Ishikawa (cell line): Measurements from ENCODE around the gene CCSER2.

Experiments used
- CEBPB ChIP-seq: IDR thresholded peaks from 2 replicates; pipeline ENCODE4 v1.6.1; 2012
- CREB1 ChIP-seq: IDR thresholded peaks from 2 replicates; pipeline ENCODE4 v1.6.1; 2012; ENCODE audit warnings: low read depth
- EGR1 ChIP-seq: IDR thresholded peaks from 2 replicates; pipeline ENCODE4 v1.6.1; 2012
- EP300 ChIP-seq: IDR thresholded peaks from 2 replicates; pipeline ENCODE4 v1.6.1; 2012; ENCODE audit warnings: borderline replicate concordance
- FOXM1 ChIP-seq: IDR thresholded peaks from 2 replicates; pipeline ENCODE4 v1.6.1; 2012; ENCODE audit warnings: low read depth, borderline replicate concordance
- NFIC ChIP-seq: IDR thresholded peaks from 2 replicates; pipeline ENCODE4 v1.6.1; 2012
- RAD21 ChIP-seq: IDR thresholded peaks from 2 replicates; pipeline ENCODE4 v1.6.1; 2012; ENCODE audit warnings: low read depth
- TAF1 ChIP-seq: IDR thresholded peaks from 2 replicates; pipeline ENCODE4 v1.6.1; 2012; ENCODE audit warnings: low read depth, mild to moderate bottlenecking
- TCF12 ChIP-seq: IDR thresholded peaks from 2 replicates; pipeline ENCODE4 v1.6.1; 2012; ENCODE audit warnings: low read depth
- TEAD4 ChIP-seq: IDR thresholded peaks from 2 replicates; pipeline ENCODE4 v1.6.1; 2012
- YY1 ChIP-seq: IDR thresholded peaks from 2 replicates; pipeline ENCODE4 v1.6.1; 2012; ENCODE audit warnings: low read depth
- ZBTB7A ChIP-seq: IDR thresholded peaks from 2 replicates; pipeline ENCODE4 v1.6.1; 2012; ENCODE audit warnings: low read depth
- TF ChIP-seq, protein P1 (sequence below): IDR thresholded peaks from 2 replicates; pipeline ENCODE4 v1.6.1; 2012; ENCODE audit warnings: low read depth, mild to moderate bottlenecking
- TF ChIP-seq, protein P2 (sequence below): IDR thresholded peaks from 2 replicates; pipeline ENCODE4 v1.6.1; 2012
- TF ChIP-seq, protein P3 (sequence below): IDR thresholded peaks from 2 replicates; pipeline ENCODE4 v1.6.1; 2012

CCSER2 gene

GRCh38 chr10:84452003-84452402 is 123.6 kb downstream of the CCSER2 start:
- TF ChIP-seq RAD21 (no peak), FOXM1 (no peak), ZBTB7A (no peak), TCF12 (no peak), TEAD4 (no peak), EP300 (no peak), TAF1 (no peak), NFIC (no peak)
- TF ChIP-seq, protein P1, sequence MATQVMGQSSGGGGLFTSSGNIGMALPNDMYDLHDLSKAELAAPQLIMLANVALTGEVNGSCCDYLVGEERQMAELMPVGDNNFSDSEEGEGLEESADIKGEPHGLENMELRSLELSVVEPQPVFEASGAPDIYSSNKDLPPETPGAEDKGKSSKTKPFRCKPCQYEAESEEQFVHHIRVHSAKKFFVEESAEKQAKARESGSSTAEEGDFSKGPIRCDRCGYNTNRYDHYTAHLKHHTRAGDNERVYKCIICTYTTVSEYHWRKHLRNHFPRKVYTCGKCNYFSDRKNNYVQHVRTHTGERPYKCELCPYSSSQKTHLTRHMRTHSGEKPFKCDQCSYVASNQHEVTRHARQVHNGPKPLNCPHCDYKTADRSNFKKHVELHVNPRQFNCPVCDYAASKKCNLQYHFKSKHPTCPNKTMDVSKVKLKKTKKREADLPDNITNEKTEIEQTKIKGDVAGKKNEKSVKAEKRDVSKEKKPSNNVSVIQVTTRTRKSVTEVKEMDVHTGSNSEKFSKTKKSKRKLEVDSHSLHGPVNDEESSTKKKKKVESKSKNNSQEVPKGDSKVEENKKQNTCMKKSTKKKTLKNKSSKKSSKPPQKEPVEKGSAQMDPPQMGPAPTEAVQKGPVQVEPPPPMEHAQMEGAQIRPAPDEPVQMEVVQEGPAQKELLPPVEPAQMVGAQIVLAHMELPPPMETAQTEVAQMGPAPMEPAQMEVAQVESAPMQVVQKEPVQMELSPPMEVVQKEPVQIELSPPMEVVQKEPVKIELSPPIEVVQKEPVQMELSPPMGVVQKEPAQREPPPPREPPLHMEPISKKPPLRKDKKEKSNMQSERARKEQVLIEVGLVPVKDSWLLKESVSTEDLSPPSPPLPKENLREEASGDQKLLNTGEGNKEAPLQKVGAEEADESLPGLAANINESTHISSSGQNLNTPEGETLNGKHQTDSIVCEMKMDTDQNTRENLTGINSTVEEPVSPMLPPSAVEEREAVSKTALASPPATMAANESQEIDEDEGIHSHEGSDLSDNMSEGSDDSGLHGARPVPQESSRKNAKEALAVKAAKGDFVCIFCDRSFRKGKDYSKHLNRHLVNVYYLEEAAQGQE = no peak

DNA sequence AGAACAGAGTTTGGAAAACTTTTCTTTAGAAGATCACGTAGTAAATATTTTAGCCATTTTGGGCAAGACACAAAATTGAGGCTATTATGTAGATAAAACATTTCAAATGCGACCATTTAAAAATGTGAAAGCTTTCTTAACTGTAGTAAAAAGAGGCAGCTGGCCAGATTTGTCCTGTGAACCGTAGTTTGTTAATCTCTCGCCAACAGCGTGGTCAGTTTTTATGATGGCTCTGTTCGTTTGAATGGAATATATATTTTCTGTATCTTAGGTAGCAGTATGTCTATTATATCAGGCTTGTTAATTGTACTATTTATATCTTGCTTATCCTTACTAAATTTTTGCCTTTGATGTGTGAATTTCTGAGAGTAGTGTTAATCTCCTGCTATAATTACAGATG is 124.9 kb downstream of the CCSER2 start:
- TF ChIP-seq TEAD4 (no peak), CEBPB (no peak)

DNA sequence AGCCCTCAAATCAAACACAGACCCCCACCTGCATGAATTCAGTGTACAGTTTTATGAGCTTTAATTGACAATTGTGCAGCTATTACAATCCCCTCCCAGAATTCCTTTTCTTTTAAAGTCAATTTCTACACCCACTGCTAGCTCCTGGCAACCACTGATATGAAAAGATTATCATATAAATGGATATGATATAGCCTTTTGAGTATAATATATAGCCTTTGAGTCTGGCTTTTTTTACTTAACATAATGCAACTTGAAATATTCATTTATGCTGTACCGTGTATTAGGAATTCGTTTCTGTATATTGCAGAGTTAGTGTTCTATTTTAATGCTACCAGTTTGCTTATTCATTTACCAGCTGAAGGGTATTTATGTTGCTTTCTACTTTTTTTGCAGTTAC is 127.7 kb downstream of the CCSER2 start:
- TF ChIP-seq, protein P2, sequence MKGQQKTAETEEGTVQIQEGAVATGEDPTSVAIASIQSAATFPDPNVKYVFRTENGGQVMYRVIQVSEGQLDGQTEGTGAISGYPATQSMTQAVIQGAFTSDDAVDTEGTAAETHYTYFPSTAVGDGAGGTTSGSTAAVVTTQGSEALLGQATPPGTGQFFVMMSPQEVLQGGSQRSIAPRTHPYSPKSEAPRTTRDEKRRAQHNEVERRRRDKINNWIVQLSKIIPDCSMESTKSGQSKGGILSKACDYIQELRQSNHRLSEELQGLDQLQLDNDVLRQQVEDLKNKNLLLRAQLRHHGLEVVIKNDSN = no peak
- no peak for TF ChIP-seq RAD21
- TF ChIP-seq, protein P3, sequence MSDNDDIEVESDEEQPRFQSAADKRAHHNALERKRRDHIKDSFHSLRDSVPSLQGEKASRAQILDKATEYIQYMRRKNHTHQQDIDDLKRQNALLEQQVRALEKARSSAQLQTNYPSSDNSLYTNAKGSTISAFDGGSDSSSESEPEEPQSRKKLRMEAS = no peak
- TF ChIP-seq TAF1 = no peak
- no peak for TF ChIP-seq TCF12
- no peak for TF ChIP-seq NFIC
- TF ChIP-seq ZBTB7A = no peak
- TF ChIP-seq TEAD4 = no peak
- TF ChIP-seq YY1 = no peak
- no peak for TF ChIP-seq EGR1
- no peak for TF ChIP-seq FOXM1
- TF ChIP-seq EP300 = no peak
- no peak for TF ChIP-seq CREB1

GRCh38 chr10:84460520-84460919 is 132.1 kb downstream of the CCSER2 start:
- TF ChIP-seq FOXM1 (no peak), EP300 (no peak), TEAD4 (no peak), TAF1 (no peak), EGR1 (no peak)
- TF ChIP-seq, protein P3 = no peak

- no peak for TF ChIP-seq CREB1
- TF ChIP-seq EP300 = no peak
- no peak for TF ChIP-seq FOXM1
- no peak for TF ChIP-seq TEAD4
Observed at GRCh38 chr10:84469470-84469869, 141.1 kb downstream of the CCSER2 start.

DNA sequence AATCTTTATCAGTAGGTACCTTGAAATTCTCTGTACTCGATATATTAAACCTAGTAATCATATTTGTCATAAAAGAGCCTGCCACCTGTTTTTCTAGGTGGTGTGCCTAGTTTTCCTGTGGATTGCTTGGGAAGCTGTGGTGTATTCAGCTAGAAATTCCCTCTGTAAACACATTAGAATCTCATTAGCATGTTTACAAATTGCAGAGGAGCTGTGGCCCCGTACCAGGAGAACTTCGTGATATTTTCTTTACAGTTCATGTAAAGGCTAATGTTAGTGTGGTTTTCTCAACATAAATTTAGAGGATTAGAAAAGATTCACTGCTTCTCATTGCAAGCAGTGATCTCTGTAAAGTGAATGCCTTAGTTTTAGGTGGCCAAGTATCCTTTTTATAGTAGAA is 144.7 kb downstream of the CCSER2 start:
- no peak for TF ChIP-seq EP300
- no peak for TF ChIP-seq EGR1
- TF ChIP-seq NFIC = no peak
- TF ChIP-seq TCF12 = no peak
- TF ChIP-seq TAF1 = no peak
- TF ChIP-seq CEBPB = no peak
- no peak for TF ChIP-seq CREB1
- TF ChIP-seq, protein P1 = no peak
- TF ChIP-seq, protein P2 = no peak
- no peak for TF ChIP-seq YY1
